A673 (cell line): ENCODE measurements around the gene ATP2B2.

Experiments used
- EZH2 ChIP-seq: fragments of 200-600 bp; sonication (generic); IDR thresholded peaks from 2 replicates; pipeline ENCODE4 v1.6.1; 2017; ENCODE audit warnings: borderline replicate concordance, low read depth, mild to moderate bottlenecking, mixed read lengths, antibody characterized with exemption, low read length; ENCODE audit not compliant: poor library complexity, severe bottlenecking
- TF ChIP-seq, protein P1 (sequence below): fragments of 300-800, 200-600 bp; sonication (generic); conservative IDR thresholded peaks from 2 replicates; pipeline ENCODE4 v1.5.1; 2017; ENCODE audit warnings: low read depth, mild to moderate bottlenecking, antibody characterized with exemption, low read length, moderate library complexity, mixed read lengths

GRCh38 chr3:10286133-10286524 lies 219.3 kb downstream of the ATP2B2 start:
- TF ChIP-seq, protein P1, sequence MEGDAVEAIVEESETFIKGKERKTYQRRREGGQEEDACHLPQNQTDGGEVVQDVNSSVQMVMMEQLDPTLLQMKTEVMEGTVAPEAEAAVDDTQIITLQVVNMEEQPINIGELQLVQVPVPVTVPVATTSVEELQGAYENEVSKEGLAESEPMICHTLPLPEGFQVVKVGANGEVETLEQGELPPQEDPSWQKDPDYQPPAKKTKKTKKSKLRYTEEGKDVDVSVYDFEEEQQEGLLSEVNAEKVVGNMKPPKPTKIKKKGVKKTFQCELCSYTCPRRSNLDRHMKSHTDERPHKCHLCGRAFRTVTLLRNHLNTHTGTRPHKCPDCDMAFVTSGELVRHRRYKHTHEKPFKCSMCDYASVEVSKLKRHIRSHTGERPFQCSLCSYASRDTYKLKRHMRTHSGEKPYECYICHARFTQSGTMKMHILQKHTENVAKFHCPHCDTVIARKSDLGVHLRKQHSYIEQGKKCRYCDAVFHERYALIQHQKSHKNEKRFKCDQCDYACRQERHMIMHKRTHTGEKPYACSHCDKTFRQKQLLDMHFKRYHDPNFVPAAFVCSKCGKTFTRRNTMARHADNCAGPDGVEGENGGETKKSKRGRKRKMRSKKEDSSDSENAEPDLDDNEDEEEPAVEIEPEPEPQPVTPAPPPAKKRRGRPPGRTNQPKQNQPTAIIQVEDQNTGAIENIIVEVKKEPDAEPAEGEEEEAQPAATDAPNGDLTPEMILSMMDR = no peak
- TF ChIP-seq EZH2 = no peak
